GM12878 (cell line): ENCODE measurements around the gene XNDC1N. TPM values are rescaled to one million over a fixed set of nuclear protein-coding genes. Genes with fewer than 3 reads are reported as not detected.

Experiments used
- ATF7 ChIP-seq: fragments of 450-650 bp; IDR thresholded peaks from 2 replicates; pipeline ENCODE4 v1.6.1; 2016; ENCODE audit warnings: low read depth, mild to moderate bottlenecking
- CBFB ChIP-seq: IDR thresholded peaks from 2 replicates; pipeline ENCODE4 v1.6.1; 2016; ENCODE audit warnings: antibody characterized with exemption, low read depth
- CHD4 ChIP-seq: fragments of 200-600 bp; sonication (generic); IDR thresholded peaks from 2 replicates; pipeline ENCODE4 v1.6.1; 2016; ENCODE audit warnings: mild to moderate bottlenecking
- IRF4 ChIP-seq: IDR thresholded peaks from 2 replicates; pipeline ENCODE4 v1.6.1; 2011; ENCODE audit warnings: low read depth, low read length
- MTA3 ChIP-seq: IDR thresholded peaks from 2 replicates; pipeline ENCODE4 v1.6.1; 2012; ENCODE audit warnings: low read length, inconsistent platforms, borderline replicate concordance
- NFYB ChIP-seq: IDR thresholded peaks from 2 replicates; pipeline ENCODE4 v1.6.1; 2011; ENCODE audit warnings: low read depth, mild to moderate bottlenecking, low read length, improper control_type of control experiment, moderate library complexity; ENCODE audit not compliant: insufficient read depth
- PKNOX1 ChIP-seq: fragments of 450-650 bp; IDR thresholded peaks from 2 replicates; pipeline ENCODE4 v1.6.1; 2016; ENCODE audit warnings: mild to moderate bottlenecking
- RELB ChIP-seq: fragments of 450-650 bp; IDR thresholded peaks from 2 replicates; pipeline ENCODE4 v1.6.1; 2017; ENCODE audit warnings: low read depth, mild to moderate bottlenecking, moderate library complexity
- SP1 ChIP-seq: IDR thresholded peaks from one replicate; pipeline ENCODE4 v1.6.1; 2011; ENCODE audit warnings: low read depth, low read length
- SPI1 ChIP-seq: IDR thresholded peaks from 2 replicates; pipeline ENCODE4 v1.6.1; 2011; ENCODE audit warnings: low read depth, mild to moderate bottlenecking, low read length, moderate library complexity, borderline replicate concordance; ENCODE audit not compliant: insufficient read depth
- TAF1 ChIP-seq: IDR thresholded peaks from 2 replicates; pipeline ENCODE4 v1.6.1; 2011; ENCODE audit warnings: mild to moderate bottlenecking, low read depth, low read length, borderline replicate concordance
- YY1 ChIP-seq: IDR thresholded peaks from 2 replicates; pipeline ENCODE4 v1.6.1; 2011; ENCODE audit warnings: low read depth, mild to moderate bottlenecking, low read length
- ZBTB40 ChIP-seq: fragments of 450-650 bp; IDR thresholded peaks from 2 replicates; pipeline ENCODE4 v1.6.1; 2016; ENCODE audit warnings: mild to moderate bottlenecking, moderate library complexity, borderline replicate concordance
- ZNF207 ChIP-seq: fragments of 450-650 bp; IDR thresholded peaks from 2 replicates; pipeline ENCODE4 v1.6.1; 2014; ENCODE audit warnings: antibody characterized with exemption, mild to moderate bottlenecking, borderline replicate concordance
- polyA plus RNA-seq, 11 experiments: library from polyadenylated mRNA; depleted of rRNA in 4 of 11; unstranded in 6 of 11; stranded (reverse) in 5 of 11; fragments of >200 nt; fragmentation: Nextera tagmentation in 4 of 11; fragmentation: Illumina TruSeq in 1 of 11; extraction: Ambion mirVana in 4 of 11; extraction: Trizol in 1 of 11; gene quantifications; 1 replicate in 1 of 11; 2 replicates in 10 of 11; pipeline versions ENCODE4 v1.2.1 to v1.2.3, GENCODE V29; 2011 to 2016; ENCODE audit warnings: inconsistent platforms in 2 of 11, missing spikeins in 2 of 11, low read depth in 1 of 11
- total RNA-seq, 4 experiments: library from RNA; depleted of rRNA in 3 of 4; stranded (reverse); fragments of >200 nt in 3 of 4; fragmentation: Illumina TruSeq in 1 of 4; extraction: Trizol in 1 of 4; gene quantifications; 2 replicates each; pipeline versions ENCODE4 v1.2.1 to v1.2.3, GENCODE V29; 2013 to 2021
- TF ChIP-seq, protein P1 (sequence below): IDR thresholded peaks from 2 replicates; pipeline ENCODE4 v1.6.1; 2011; ENCODE audit warnings: borderline replicate concordance, low read depth, mild to moderate bottlenecking, moderate library complexity, mixed read lengths, low read length; ENCODE audit not compliant: insufficient read depth; ENCODE audit errors: extremely low read length
- TF ChIP-seq, protein P2 (sequence below): fragments of 450-650 bp; IDR thresholded peaks from 2 replicates; pipeline ENCODE4 v1.6.1; 2017; ENCODE audit warnings: mild to moderate bottlenecking, low read depth, inconsistent platforms; ENCODE audit not compliant: poor library complexity, severe bottlenecking
- TF ChIP-seq, protein P3 (sequence below): fragments of 450-650 bp; conservative IDR thresholded peaks from 2 replicates; pipeline ENCODE4 v1.6.1; 2017; ENCODE audit warnings: mild to moderate bottlenecking, moderate library complexity

XNDC1N gene
- total and polyA plus RNA-seq, 10 of the 15 experiments (the other 5 are each of a cell fraction or from before 2014, with no cell fraction given): 5.7 to 13.7 (median 9.8) TPM

GRCh38 chr11:71977743-71978418 is 49.5 kb upstream of the XNDC1N start (continued):
- TF ChIP-seq ZBTB40 (no peak), SP1 (no peak), ZNF207 (no peak), ATF7 (no peak), PKNOX1 (no peak), TAF1 (no peak), IRF4 (no peak), CHD4 (no peak), SPI1 (no peak), YY1 (no peak), RELB (peak; percentile 35; the same call in 1 of the 2 replicates), NFYB (no peak), CBFB (no peak), MTA3 (no peak)
- TF ChIP-seq, protein P1, sequence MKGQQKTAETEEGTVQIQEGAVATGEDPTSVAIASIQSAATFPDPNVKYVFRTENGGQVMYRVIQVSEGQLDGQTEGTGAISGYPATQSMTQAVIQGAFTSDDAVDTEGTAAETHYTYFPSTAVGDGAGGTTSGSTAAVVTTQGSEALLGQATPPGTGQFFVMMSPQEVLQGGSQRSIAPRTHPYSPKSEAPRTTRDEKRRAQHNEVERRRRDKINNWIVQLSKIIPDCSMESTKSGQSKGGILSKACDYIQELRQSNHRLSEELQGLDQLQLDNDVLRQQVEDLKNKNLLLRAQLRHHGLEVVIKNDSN: no peak
- TF ChIP-seq, protein P2, sequence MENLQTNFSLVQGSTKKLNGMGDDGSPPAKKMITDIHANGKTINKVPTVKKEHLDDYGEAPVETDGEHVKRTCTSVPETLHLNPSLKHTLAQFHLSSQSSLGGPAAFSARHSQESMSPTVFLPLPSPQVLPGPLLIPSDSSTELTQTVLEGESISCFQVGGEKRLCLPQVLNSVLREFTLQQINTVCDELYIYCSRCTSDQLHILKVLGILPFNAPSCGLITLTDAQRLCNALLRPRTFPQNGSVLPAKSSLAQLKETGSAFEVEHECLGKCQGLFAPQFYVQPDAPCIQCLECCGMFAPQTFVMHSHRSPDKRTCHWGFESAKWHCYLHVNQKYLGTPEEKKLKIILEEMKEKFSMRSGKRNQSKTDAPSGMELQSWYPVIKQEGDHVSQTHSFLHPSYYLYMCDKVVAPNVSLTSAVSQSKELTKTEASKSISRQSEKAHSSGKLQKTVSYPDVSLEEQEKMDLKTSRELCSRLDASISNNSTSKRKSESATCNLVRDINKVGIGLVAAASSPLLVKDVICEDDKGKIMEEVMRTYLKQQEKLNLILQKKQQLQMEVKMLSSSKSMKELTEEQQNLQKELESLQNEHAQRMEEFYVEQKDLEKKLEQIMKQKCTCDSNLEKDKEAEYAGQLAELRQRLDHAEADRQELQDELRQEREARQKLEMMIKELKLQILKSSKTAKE: no peak
- TF ChIP-seq, protein P3, sequence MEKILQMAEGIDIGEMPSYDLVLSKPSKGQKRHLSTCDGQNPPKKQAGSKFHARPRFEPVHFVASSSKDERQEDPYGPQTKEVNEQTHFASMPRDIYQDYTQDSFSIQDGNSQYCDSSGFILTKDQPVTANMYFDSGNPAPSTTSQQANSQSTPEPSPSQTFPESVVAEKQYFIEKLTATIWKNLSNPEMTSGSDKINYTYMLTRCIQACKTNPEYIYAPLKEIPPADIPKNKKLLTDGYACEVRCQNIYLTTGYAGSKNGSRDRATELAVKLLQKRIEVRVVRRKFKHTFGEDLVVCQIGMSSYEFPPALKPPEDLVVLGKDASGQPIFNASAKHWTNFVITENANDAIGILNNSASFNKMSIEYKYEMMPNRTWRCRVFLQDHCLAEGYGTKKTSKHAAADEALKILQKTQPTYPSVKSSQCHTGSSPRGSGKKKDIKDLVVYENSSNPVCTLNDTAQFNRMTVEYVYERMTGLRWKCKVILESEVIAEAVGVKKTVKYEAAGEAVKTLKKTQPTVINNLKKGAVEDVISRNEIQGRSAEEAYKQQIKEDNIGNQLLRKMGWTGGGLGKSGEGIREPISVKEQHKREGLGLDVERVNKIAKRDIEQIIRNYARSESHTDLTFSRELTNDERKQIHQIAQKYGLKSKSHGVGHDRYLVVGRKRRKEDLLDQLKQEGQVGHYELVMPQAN: no peak
